Left cardiac atrium (tissue), 4 donors: ENCODE data around the gene SBNO2. TPM values are rescaled to one million over a fixed set of nuclear protein-coding genes. Genes with fewer than 3 reads are reported as not detected.
A peak's percentile ranks its signal among the peaks of the same experiment; 100 is the strongest.

Experiments
- ATAC-seq, 2 donors: fragments of 200-7000 bp; cut with Tn5 transposase; one replicate each; pipeline ENCODE4 v1.9.1; 2020; ENCODE audit warnings: mild to moderate bottlenecking in 2 of 2, moderate library complexity in 2 of 2
- DNase-seq: peaks from one replicate; pipeline ENCODE4 v3.0.0-alpha.2; 2020
- intact Hi-C, 2 donors: fragments of 100-400 bp; cut with DNase I; formaldehyde crosslinking; loops; one replicate each; pipeline versions ENCODE4 v1.14.1 to v1.15.1; 2022 to 2023
- total RNA-seq, 2 donors: library from RNA; stranded (reverse); fragmentation: NEBNext Ultra II Directional; extraction: Animal tissue kit (Norgen Biotek cat#: 25700); gene quantifications; one replicate each; pipeline ENCODE4 v1.2.1, GENCODE V29; 2021
- donor health status: DM: no; HTN: yes; CAD: no.
- donor health status: DM: no; HTN: yes; CAD: no; lungs with severe emphysema.
- donor health status: DM: yes; HTN: yes; CAD: no.
- donor health status: Dilated cardiomyopathy.

The SBNO2 gene
- total RNA-seq, 2 donors from 2014 or later: 27.2 to 64.2 TPM

DNA sequence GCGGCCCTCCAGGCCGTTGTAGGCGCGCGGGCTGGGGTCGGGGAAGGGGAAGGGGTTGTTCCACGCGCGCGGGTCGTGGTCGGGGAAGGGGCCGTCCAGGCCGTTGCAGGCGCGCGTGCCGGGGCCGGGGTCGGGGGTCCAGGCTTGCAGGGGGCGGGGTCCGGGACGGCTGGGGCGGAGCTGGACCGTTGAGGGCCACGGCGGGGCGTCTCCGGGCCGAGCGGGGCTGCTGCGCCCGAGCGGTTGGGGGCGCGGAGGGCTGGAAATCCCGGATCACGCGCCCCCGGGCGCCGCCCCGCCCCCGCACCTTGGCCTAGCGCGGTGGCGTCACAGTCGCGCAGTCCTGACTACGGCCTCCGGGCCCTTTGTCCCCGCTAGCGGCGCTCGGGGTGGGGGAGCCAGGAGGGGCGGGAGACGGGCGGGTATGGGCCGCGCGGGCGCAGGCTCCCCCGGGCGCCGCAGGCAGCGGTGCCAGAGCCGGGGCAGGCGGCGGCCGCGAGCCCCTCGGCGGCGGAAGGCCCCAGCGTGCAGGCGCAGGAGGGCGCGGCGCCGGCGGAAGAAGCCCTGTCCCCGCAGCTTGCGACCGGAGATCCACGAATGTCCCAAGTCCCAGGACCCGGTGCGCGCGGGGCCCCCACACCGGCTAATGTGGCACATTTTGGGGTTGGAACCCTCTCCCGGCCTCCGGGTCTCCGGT, 69.6 kb downstream of the SBNO2 start:
- ATAC-seq: peak; percentile 35 to 67
- intact Hi-C loops: loop anchor here in 1 of 2 donors (5.0 kb wide), 1 partner anchor 77 kb away; the partner anchor contains the start of gene CNN2
- DNase-seq: peak; percentile 79

DNA sequence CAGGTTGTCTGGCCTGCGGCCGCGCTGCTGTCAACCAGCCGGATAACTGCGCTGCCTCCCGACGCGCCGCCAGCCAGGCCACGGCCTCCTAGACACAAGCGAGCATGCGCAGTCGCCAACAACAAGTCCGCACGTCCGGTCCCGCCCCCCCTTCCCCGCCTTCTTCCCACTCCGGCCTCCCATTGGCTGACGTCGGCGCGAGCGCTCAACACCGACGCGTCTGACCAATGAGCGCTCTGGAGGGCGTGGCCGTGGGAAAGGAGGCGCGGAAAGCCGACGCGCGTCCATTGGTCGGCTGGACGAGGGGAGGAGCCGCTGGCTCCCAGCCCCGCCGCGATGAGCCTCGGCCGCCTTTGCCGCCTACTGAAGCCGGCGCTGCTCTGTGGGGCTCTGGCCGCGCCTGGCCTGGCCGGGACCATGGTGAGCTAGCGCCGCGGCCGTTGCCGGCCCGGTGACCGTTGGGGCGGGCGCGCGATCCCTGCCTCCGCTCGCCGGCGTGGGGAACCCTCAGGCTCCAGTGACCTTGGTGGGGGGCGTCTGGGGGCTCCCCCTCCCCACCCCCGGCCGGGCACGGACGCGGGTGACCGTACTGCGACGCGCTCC, 70.3 kb downstream of the SBNO2 start, which contains the start of gene GPX4:
Gene GPX4 (plus strand): TSS at position 287 of the 603 bp plus-strand sequence. CDS start 50 bp downstream, at position 337.
- DNase-seq (peak; percentile 100), ATAC-seq (peak; percentile 85 to 86)
- intact Hi-C loops: loop anchor here in 1 of 2 donors (5.0 kb wide), 1 partner anchor 77 kb away; the partner anchor contains the start of gene CNN2

DNA sequence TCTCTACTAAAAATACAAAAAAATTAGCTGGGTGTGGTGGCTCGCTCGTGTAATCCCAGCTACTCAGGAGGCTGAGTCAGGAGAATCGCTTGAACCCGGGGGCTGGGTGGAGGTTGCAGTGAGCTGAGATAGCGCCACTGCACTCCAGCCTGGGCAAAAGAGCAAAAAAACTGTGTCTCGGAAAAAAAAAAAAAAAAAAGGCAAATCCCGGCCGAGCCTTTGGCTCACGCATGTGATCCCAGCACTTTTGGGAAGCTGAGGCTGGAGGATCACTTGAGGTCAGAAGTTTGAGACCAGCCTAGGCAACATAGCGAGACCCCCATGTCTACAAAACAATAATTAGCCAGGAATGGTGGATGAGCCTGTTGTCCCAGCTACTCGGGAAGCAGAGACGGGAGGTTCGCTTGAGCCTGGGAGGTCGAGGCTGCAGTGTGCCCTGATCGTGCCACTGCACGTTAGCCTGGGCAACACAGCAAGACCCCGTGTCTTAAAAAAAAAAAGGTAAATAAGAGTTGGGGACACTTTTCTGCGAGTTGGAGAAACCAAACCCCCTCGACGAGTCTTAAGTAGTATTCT, 70.8 kb downstream of the SBNO2 start:
- ATAC-seq: no peak
- intact Hi-C loops: loop anchor here in 1 of 2 donors (5.0 kb wide), 1 partner anchor 76 kb away; the partner anchor contains the start of gene CNN2
- no peak for DNase-seq

- DNase-seq (no peak), ATAC-seq (peak in 1 of 2 donors; percentile 37)
- intact Hi-C loops: loop anchor here in 1 of 2 donors (5.0 kb wide), 1 partner anchor 75 kb away; the partner anchor contains the start of gene CNN2
These were observed 71.5 kb downstream of the SBNO2 start for GRCh38 chr19:1102407-1103131.

- intact Hi-C loops: loop anchor here in 1 of 2 donors (5.0 kb wide), 1 partner anchor 74 kb away; the partner anchor contains the start of gene CNN2
- peak; percentile 71 for DNase-seq
- ATAC-seq: no peak
These were observed 72.8 kb downstream of the SBNO2 start for GRCh38 chr19:1101337-1101698.

GRCh38 chr19:1098177-1099051, 75.7 kb downstream of the SBNO2 start:
- intact Hi-C loops: no loop called here
- no peak for ATAC-seq
- no peak for DNase-seq

- ATAC-seq (no peak), DNase-seq (no peak)
- intact Hi-C loops: no loop called here
These were observed 76.3 kb downstream of the SBNO2 start for GRCh38 chr19:1097810-1098176.

GRCh38 chr19:1094978-1095701, 78.9 kb downstream of the SBNO2 start, which contains the start of gene POLR2E:
Gene POLR2E (minus strand): TSS chr19:1095375. CDS start chr19:1095315, 60 bp downstream.
- intact Hi-C loops: no loop called here
- DNase-seq (peak; percentile 99), ATAC-seq (peak; percentile 94 to 97)

GRCh38 chr19:1094655-1094977, 79.5 kb downstream of the SBNO2 start:
- intact Hi-C loops: no loop called here
- no peak for ATAC-seq
- DNase-seq: no peak

- ATAC-seq (no peak), DNase-seq (no peak)
- intact Hi-C loops: no loop called here
These were observed 80.1 kb downstream of the SBNO2 start for GRCh38 chr19:1093811-1094553.

- intact Hi-C loops: no loop called here
- DNase-seq: no peak
- no peak for ATAC-seq
These were observed 80.7 kb downstream of the SBNO2 start for GRCh38 chr19:1093330-1093729.

- intact Hi-C loops: no loop called here
- ATAC-seq (no peak), DNase-seq (no peak)
These were observed 82.4 kb downstream of the SBNO2 start for GRCh38 chr19:1091544-1092175.

DNA sequence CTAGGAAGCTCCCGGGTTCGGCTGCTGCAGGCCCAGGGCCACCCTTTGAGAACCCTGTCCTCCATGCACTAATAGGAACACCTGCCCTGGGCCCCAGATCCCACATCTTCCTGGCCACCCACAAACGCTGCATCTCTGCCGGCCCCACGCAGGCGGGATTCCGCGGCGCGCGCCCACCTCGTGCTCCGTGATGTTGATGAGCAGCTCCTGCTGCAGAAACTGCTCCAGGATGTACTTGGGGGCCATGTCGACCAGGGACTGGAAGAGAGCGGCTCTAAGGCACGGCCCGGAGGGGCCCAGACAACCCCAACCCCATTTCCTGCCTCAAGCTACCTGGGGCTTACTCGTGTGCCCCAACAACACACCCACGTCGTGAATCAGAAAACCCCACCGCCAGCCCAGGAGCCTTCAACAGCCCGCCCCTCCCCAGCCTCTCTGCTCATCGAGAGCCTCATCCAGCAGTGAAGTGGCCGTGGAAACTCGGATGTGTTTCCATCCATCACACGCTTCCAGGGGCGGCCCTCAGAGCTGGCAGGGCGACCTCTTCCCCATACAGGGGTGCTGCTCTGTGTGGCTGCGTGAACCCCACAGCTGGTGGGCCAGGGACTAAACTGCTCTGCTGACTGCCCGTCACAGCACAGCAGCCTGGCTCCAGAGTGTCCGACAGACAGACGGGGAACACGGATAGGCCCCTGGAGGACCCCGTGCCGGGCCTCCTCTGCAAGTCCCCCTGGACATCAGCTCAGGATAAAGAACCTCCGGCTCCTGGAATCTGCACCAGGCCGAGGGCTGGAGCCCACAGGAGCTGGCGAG, 83.1 kb downstream of the SBNO2 start:
- intact Hi-C loops: no loop called here
- ATAC-seq: no peak
- DNase-seq: no peak

GRCh38 chr19:1089891-1090290, 84.2 kb downstream of the SBNO2 start:
- DNase-seq (no peak), ATAC-seq (no peak)
- intact Hi-C loops: no loop called here

- DNase-seq (no peak), ATAC-seq (peak in 1 of 2 donors; percentile 1)
- intact Hi-C loops: no loop called here
These were observed 84.8 kb downstream of the SBNO2 start for GRCh38 chr19:1089126-1089771.
